Nephron (organoid): ENCODE data around the gene SORCS2.
A peak's percentile ranks its signal among the peaks of the same experiment; 100 is the strongest.

ENCODE experiments used
- H3K27ac Mint-ChIP-seq, 3 experiments: 2 replicates each; pipeline ENCODE4 v1.8.0; 2020; ENCODE audit warnings: mixed read lengths in 3 of 3, mild to moderate bottlenecking in 2 of 3, moderate library complexity in 1 of 3
- H3K27me3 Mint-ChIP-seq: 2 replicates; pipeline ENCODE4 v1.8.0; 2021; ENCODE audit warnings: low read depth, mild to moderate bottlenecking, moderate library complexity, mixed read lengths
- H3K36me3 Mint-ChIP-seq: 2 replicates; pipeline ENCODE4 v1.8.0; 2020; ENCODE audit warnings: low read depth, mixed read lengths
- H3K4me1 Mint-ChIP-seq: 2 replicates; pipeline ENCODE4 v1.8.0; 2020; ENCODE audit warnings: mixed read lengths
- H3K4me3 Mint-ChIP-seq, 3 experiments: 2 replicates each; pipeline ENCODE4 v1.8.0; 2020; ENCODE audit warnings: mild to moderate bottlenecking in 3 of 3, mixed read lengths in 3 of 3, moderate library complexity in 2 of 3
- H3K9me3 Mint-ChIP-seq: 2 replicates; pipeline ENCODE4 v1.8.0; 2020; ENCODE audit warnings: mixed read lengths
- TF ChIP-seq, protein P1 (sequence below), 3 experiments: fragments of 200-600 bp; sonication (generic); IDR thresholded peaks; one replicate each; pipeline ENCODE4 v1.5.0; 2021; ENCODE audit warnings: antibody characterized with exemption in 3 of 3; ENCODE audit not compliant: unreplicated experiment in 3 of 3

Gene SORCS2

DNA sequence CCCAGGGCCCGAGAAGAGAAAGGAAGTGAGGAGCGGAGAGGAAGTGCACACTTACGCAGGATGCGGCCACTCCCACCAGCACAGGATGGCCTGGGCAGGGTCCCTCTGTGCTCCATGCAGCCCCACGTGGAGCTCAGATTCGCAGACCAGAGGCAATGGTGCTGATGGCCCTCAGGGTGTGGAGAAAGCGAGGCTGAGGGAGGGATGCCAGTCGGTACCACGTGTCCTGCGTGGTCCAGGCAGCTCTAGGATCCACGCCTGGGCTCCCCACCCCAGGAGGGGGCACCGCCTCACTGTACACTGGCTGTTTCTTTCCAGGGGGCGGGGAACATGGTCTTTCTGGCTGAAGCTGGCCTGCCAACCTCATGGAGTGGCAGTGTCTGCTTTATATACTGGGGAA lies 505.5 kb downstream of the SORCS2 start:
- H3K9me3 Mint-ChIP-seq, result no peaks in the 10 kb centered on the region
- no peak overlapping the region for H3K27ac Mint-ChIP-seq
- no peak overlapping the region for H3K4me3 Mint-ChIP-seq
- H3K27me3 Mint-ChIP-seq, result peaks cover 17% of the 10 kb centered on the region
- TF ChIP-seq, protein P1, sequence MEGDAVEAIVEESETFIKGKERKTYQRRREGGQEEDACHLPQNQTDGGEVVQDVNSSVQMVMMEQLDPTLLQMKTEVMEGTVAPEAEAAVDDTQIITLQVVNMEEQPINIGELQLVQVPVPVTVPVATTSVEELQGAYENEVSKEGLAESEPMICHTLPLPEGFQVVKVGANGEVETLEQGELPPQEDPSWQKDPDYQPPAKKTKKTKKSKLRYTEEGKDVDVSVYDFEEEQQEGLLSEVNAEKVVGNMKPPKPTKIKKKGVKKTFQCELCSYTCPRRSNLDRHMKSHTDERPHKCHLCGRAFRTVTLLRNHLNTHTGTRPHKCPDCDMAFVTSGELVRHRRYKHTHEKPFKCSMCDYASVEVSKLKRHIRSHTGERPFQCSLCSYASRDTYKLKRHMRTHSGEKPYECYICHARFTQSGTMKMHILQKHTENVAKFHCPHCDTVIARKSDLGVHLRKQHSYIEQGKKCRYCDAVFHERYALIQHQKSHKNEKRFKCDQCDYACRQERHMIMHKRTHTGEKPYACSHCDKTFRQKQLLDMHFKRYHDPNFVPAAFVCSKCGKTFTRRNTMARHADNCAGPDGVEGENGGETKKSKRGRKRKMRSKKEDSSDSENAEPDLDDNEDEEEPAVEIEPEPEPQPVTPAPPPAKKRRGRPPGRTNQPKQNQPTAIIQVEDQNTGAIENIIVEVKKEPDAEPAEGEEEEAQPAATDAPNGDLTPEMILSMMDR (IDR thresholded peaks at IDR 0.05; ENCODE audit: unreplicated experiment in 3 of 3), result no peak
- peaks cover 18% of the 10 kb centered on the region for H3K4me1 Mint-ChIP-seq
- no peaks in the 10 kb centered on the region for H3K36me3 Mint-ChIP-seq

GRCh38 chr4:7698584-7698983 lies 506.2 kb downstream of the SORCS2 start:
- Mint-ChIP-seq H3K27me3 (peaks cover 20% of the 10 kb centered on the region), H3K4me3 (no peak overlapping the region), H3K9me3 (no peaks in the 10 kb centered on the region), H3K27ac (peak overlapping the region in 2 of 3 experiments; percentile 48 to 70), H3K4me1 (peaks cover 18% of the 10 kb centered on the region), H3K36me3 (no peaks in the 10 kb centered on the region)
- TF ChIP-seq, protein P1 (IDR thresholded peaks at IDR 0.05; ENCODE audit: unreplicated experiment in 3 of 3), result no peak

DNA sequence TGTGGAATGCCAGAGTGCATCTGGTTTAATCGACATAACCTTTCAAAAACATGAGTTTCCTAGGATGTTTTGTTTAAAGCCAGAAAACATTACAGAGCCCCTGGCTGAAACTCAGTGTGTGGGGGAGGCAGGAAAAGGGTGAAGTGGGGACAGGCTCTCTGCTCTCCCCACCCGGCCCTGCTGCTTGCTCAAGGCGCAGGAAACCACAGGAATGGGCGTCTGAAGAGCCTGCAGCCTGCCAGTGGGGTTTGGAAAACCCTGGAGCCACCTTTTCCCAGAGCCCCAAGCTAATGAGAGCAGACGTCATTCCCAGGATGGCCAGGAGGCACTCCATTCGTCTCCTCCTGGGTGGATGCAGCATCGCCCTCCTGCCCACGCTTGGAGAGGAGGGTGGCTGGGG lies 506.7 kb downstream of the SORCS2 start:
- Mint-ChIP-seq H3K4me1 (peaks cover 18% of the 10 kb centered on the region), H3K27me3 (peaks cover 22% of the 10 kb centered on the region), H3K4me3 (no peak overlapping the region), H3K27ac (peak overlapping the region in 2 of 3 experiments; percentile 48 to 70), H3K9me3 (no peaks in the 10 kb centered on the region), H3K36me3 (no peaks in the 10 kb centered on the region)
- TF ChIP-seq, protein P1 (IDR thresholded peaks at IDR 0.05; ENCODE audit: unreplicated experiment in 3 of 3), result no peak

- Mint-ChIP-seq H3K9me3 (no peaks in the 10 kb centered on the region), H3K27me3 (peaks cover 22% of the 10 kb centered on the region), H3K4me3 (no peak overlapping the region), H3K36me3 (no peaks in the 10 kb centered on the region), H3K27ac (no peak overlapping the region), H3K4me1 (peaks cover 18% of the 10 kb centered on the region)
- TF ChIP-seq, protein P1 (IDR thresholded peaks at IDR 0.05; ENCODE audit: unreplicated experiment in 3 of 3), result no peak
Measured at GRCh38 chr4:7699825-7700224, 507.5 kb downstream of the SORCS2 start.

DNA sequence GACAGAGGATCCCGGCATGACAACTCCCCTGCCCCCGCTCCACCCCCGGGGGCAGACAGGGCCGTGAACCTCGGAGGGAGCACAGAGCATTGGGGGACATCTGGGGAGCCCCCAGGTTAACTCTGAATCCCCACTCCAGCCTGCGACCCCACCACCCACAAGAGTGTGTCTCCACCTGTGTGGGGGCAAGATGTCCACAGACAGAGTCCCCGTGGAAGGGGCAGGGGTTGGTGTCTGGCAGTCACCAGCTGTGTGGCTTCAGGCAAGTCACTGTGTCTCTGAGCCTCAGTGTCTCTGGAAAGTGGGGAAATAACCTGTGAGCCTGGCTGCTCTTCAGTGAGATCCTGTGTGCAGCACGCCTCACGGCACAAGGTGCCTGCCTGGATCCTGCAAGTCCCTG lies 508.3 kb downstream of the SORCS2 start:
- no peak overlapping the region for H3K27ac Mint-ChIP-seq
- TF ChIP-seq, protein P1 (IDR thresholded peaks at IDR 0.05; ENCODE audit: unreplicated experiment in 3 of 3), result no peak
- H3K4me3 Mint-ChIP-seq, result no peak overlapping the region
- no peaks in the 10 kb centered on the region for H3K9me3 Mint-ChIP-seq
- H3K4me1 Mint-ChIP-seq, result peaks cover 18% of the 10 kb centered on the region
- H3K27me3 Mint-ChIP-seq, result peaks cover 22% of the 10 kb centered on the region
- H3K36me3 Mint-ChIP-seq, result no peaks in the 10 kb centered on the region

- Mint-ChIP-seq H3K4me1 (peaks cover 18% of the 10 kb centered on the region), H3K9me3 (no peaks in the 10 kb centered on the region), H3K27ac (no peak overlapping the region), H3K4me3 (no peak overlapping the region), H3K27me3 (peaks cover 15% of the 10 kb centered on the region), H3K36me3 (no peaks in the 10 kb centered on the region)
- TF ChIP-seq, protein P1 (IDR thresholded peaks at IDR 0.05; ENCODE audit: unreplicated experiment in 3 of 3), result no peak
Measured at GRCh38 chr4:7701866-7702649, 509.7 kb downstream of the SORCS2 start.
